HEK293 (cell line): ENCODE measurements around the gene CASP10.

Experiments used
- CTCF ChIA-PET: fragments of 350-600 bp; formaldehyde crosslinking; extraction: SDS; loops from one replicate; lab custom pipeline; 2021; ENCODE audit warnings: antibody characterized with exemption; lab: Yijun Ruan, JAX
- POLR2A ChIA-PET: fragments of 300-600 bp; formaldehyde crosslinking; extraction: SDS; loops from one replicate; lab custom pipeline; 2020; ENCODE audit warnings: antibody characterized with exemption, inconsistent platforms; lab: Yijun Ruan, JAX
- H3K27ac ChIP-seq: fragments of 200-500 bp; sonication (Bioruptor generic); 2 replicates; pipeline ENCODE4 v1.5.1; 2014; ENCODE audit warnings: low read depth, low read length, control low read depth, inconsistent platforms; ENCODE audit errors: extremely low read depth
- H3K36me3 ChIP-seq, 2 experiments: fragments of 200-500 bp in 1 of 2; sonication (Bioruptor generic) in 1 of 2; 1 replicate in 1 of 2; 2 replicates in 1 of 2; pipeline ENCODE4 v1.5.1; 2014 to 2017; ENCODE audit warnings: inconsistent platforms in 2 of 2, low read length in 2 of 2; ENCODE audit not compliant: control insufficient read depth in 2 of 2, insufficient read depth in 1 of 2
- H3K4me1 ChIP-seq: fragments of 200-500 bp; sonication (Bioruptor generic); 2 replicates; pipeline ENCODE4 v1.5.1; 2014; ENCODE audit warnings: mild to moderate bottlenecking, low read length, inconsistent platforms; ENCODE audit not compliant: control insufficient read depth, insufficient read depth
- H3K4me3 ChIP-seq: 2 replicates; pipeline ENCODE4 v1.5.1; 2011; ENCODE audit warnings: low read depth, mild to moderate bottlenecking, control low read depth, low read length, moderate library complexity
- H3K9me3 ChIP-seq: fragments of 200-500 bp; sonication (Bioruptor generic); 2 replicates; pipeline ENCODE4 v1.5.1; 2014; ENCODE audit warnings: low read depth, low read length, inconsistent platforms; ENCODE audit not compliant: control insufficient read depth, insufficient read depth
- ELK4 ChIP-seq: IDR thresholded peaks from 2 replicates; pipeline ENCODE4 v1.6.1; 2011; ENCODE audit warnings: mild to moderate bottlenecking, low read depth, low read length, borderline replicate concordance
- HIC1 ChIP-seq: fragments of 450-650 bp; formaldehyde crosslinking; IDR thresholded peaks from 2 replicates; pipeline ENCODE4 v1.5.1; 2016; ENCODE audit warnings: missing biosample characterization, missing genetic modification characterization
- IKZF3 ChIP-seq: fragments of 450-650 bp; IDR thresholded peaks from 2 replicates; pipeline ENCODE4 v1.5.0; 2018; ENCODE audit warnings: missing biosample characterization, mild to moderate bottlenecking, missing genetic modification characterization, moderate library complexity
- MZF1 ChIP-seq: fragments of 450-650 bp; formaldehyde crosslinking; IDR thresholded peaks from 2 replicates; pipeline ENCODE4 v1.5.1; 2017; ENCODE audit warnings: missing biosample characterization, missing genetic modification characterization, borderline replicate concordance
- PRDM2 ChIP-seq: fragments of 450-650 bp; formaldehyde crosslinking; IDR thresholded peaks from 2 replicates; pipeline ENCODE4 v1.5.1; 2016; ENCODE audit warnings: missing biosample characterization, missing genetic modification characterization, borderline replicate concordance
- TCF7L2 ChIP-seq: IDR thresholded peaks from 2 replicates; pipeline ENCODE4 v1.6.1; 2011; ENCODE audit warnings: low read depth, mild to moderate bottlenecking, inconsistent platforms, low read length, moderate library complexity, borderline replicate concordance
- ZBTB26 ChIP-seq: fragments of 450-650 bp; formaldehyde crosslinking; optimal IDR thresholded peaks from 2 replicates; pipeline ENCODE3; 2016; ENCODE audit warnings: missing biosample characterization, mild to moderate bottlenecking, missing genetic modification characterization
- ZBTB49 ChIP-seq: fragments of 450-650 bp; formaldehyde crosslinking; IDR thresholded peaks from 2 replicates; pipeline ENCODE4 v1.5.1; 2016; ENCODE audit warnings: missing biosample characterization, missing genetic modification characterization, low read depth
- ZIC2 ChIP-seq: fragments of 450-650 bp; formaldehyde crosslinking; IDR thresholded peaks from 2 replicates; pipeline ENCODE4 v1.5.1; 2016; ENCODE audit warnings: missing biosample characterization, missing genetic modification characterization
- ZNF114 ChIP-seq: fragments of 450-650 bp; formaldehyde crosslinking; IDR thresholded peaks from 2 replicates; pipeline ENCODE4 v1.5.0; 2017; ENCODE audit warnings: missing biosample characterization, missing genetic modification characterization
- ZNF19 ChIP-seq: fragments of 450-650 bp; formaldehyde crosslinking; IDR thresholded peaks from 2 replicates; pipeline ENCODE4; 2016; ENCODE audit warnings: missing biosample characterization, missing genetic modification characterization, low read depth
- ZNF223 ChIP-seq: fragments of 450-650 bp; formaldehyde crosslinking; IDR thresholded peaks from 2 replicates; pipeline ENCODE4 v1.5.1; 2016; ENCODE audit warnings: missing biosample characterization, missing genetic modification characterization
- ZNF398 ChIP-seq: fragments of 450-650 bp; formaldehyde crosslinking; IDR thresholded peaks from 2 replicates; pipeline ENCODE4 v1.5.1; 2017; ENCODE audit warnings: missing biosample characterization, missing genetic modification characterization
- ZNF555 ChIP-seq: fragments of 450-650 bp; formaldehyde crosslinking; conservative IDR thresholded peaks from 2 replicates; pipeline ENCODE4 v1.5.1; 2017; ENCODE audit warnings: missing biosample characterization, mild to moderate bottlenecking, missing genetic modification characterization, inconsistent platforms
- ZNF626 ChIP-seq: fragments of 450-650 bp; sonication (Bioruptor Pico); formaldehyde crosslinking; IDR thresholded peaks from 2 replicates; pipeline ENCODE4 v1.5.1; 2018; ENCODE audit warnings: missing biosample characterization, missing genetic modification characterization, inconsistent platforms
- ZNF660 ChIP-seq: fragments of 450-650 bp; IDR thresholded peaks from 2 replicates; pipeline ENCODE4 v1.5.1; 2018; ENCODE audit warnings: missing biosample characterization, mild to moderate bottlenecking, missing genetic modification characterization
- ZNF704 ChIP-seq: fragments of 450-650 bp; formaldehyde crosslinking; IDR thresholded peaks from 2 replicates; pipeline ENCODE4 v1.5.1; 2016; ENCODE audit warnings: missing biosample characterization, missing genetic modification characterization
- ZNF768 ChIP-seq: fragments of 450-650 bp; formaldehyde crosslinking; IDR thresholded peaks from 2 replicates; pipeline ENCODE4 v1.5.1; 2018; ENCODE audit warnings: missing biosample characterization, mild to moderate bottlenecking, missing genetic modification characterization
- ZNF791 ChIP-seq: fragments of 450-650 bp; formaldehyde crosslinking; IDR thresholded peaks from 2 replicates; pipeline ENCODE4 v1.5.1; 2016; ENCODE audit warnings: missing biosample characterization, missing genetic modification characterization
- ZSCAN30 ChIP-seq: fragments of 450-650 bp; IDR thresholded peaks from 2 replicates; pipeline ENCODE4 v1.5.1; 2018; ENCODE audit warnings: missing biosample characterization, mild to moderate bottlenecking, missing genetic modification characterization, moderate library complexity

The CASP10 gene

GRCh38 chr2:201197781-201198180, 14.8 kb downstream of the CASP10 start:
- TF ChIP-seq PRDM2 = no peak
- TF ChIP-seq ZNF555 (tag by site-specific recombination) = no peak
- TF ChIP-seq ZNF114 = no peak
- no peak for TF ChIP-seq ZNF19 (tag by site-specific recombination)
- no peak for TF ChIP-seq ZNF398
- TF ChIP-seq ZNF626 (tag by site-specific recombination) = no peak
- no peak for TF ChIP-seq ZBTB49 (tag by site-specific recombination)
- no peak for TF ChIP-seq ZBTB26 (tag by site-specific recombination)
- TF ChIP-seq IKZF3 (tag by site-specific recombination) = no peak
- no peak for TF ChIP-seq MZF1
- TF ChIP-seq TCF7L2 = no peak
- no peak for TF ChIP-seq ZNF223 (tag by site-specific recombination)
- TF ChIP-seq ZSCAN30 (tag by site-specific recombination) = no peak
- no peak for TF ChIP-seq ZNF704
- TF ChIP-seq ZNF791 (tag by site-specific recombination) = no peak
- TF ChIP-seq ELK4 = no peak
- TF ChIP-seq ZIC2 = no peak
- TF ChIP-seq HIC1 (tag by site-specific recombination) = no peak
- no peak for TF ChIP-seq ZNF660 (tag by site-specific recombination)
- no peak for TF ChIP-seq ZNF768 (tag by site-specific recombination)
- POLR2A ChIA-PET = no interaction called here
- peaks cover 0 to 41% of the 10 kb centered on the region in 2 experiments; a peak in 1 of 3 replicates for H3K36me3 ChIP-seq
- H3K27ac ChIP-seq = no peak overlapping the region
- CTCF ChIA-PET = interaction anchor here (1.3 kb wide), 1 partner anchor 35 kb away, joined by 4 read pairs; no protein-coding TSS in a partner anchor
- no peaks in the 10 kb centered on the region for H3K9me3 ChIP-seq
- H3K4me1 ChIP-seq = no peaks in the 10 kb centered on the region
- H3K4me3 ChIP-seq = no peak overlapping the region
